Endothelial cell of umbilical vein (primary cell): ENCODE results near the gene SCN5A. TPM values are rescaled to one million over a fixed set of nuclear protein-coding genes. Genes with fewer than 3 reads are reported as not detected.

Experiments
- BruUV-seq: library from RNA; stranded (reverse); fragments of 400-500 nt; replicated peaks from 2 replicates; lab custom pipeline; 2021; lab: Mats Ljungman, UMichigan
- CTCF ChIA-PET: fragments of 300-600, 350-600 bp; sonication (Branson Sonifier 250); formaldehyde crosslinking; loops from one replicate; lab custom pipeline; 2021; ENCODE audit warnings: antibody characterized with exemption, inconsistent platforms; lab: Charles Lee
- POLR2A ChIA-PET: fragments of 300-600, 350-600 bp; sonication (Branson Sonifier 250); formaldehyde crosslinking; loops from one replicate; lab custom pipeline; 2021; ENCODE audit warnings: antibody characterized with exemption, inconsistent platforms; lab: Charles Lee
- DNase-seq: peaks from one replicate; pipeline ENCODE4 v3.0.0-alpha.2; 2011; ENCODE audit warnings: low read depth, low spot score
- FAIRE-seq: peaks from 2 replicates; lab custom pipeline; 2011; peaks lifted over from hg19 to GRCh38; lab: Jason Lieb, UNC
- H2AFZ ChIP-seq: 2 replicates; pipeline ENCODE4 v1.6.0; 2012; ENCODE audit warnings: low read depth, low read length, control low read depth, inconsistent platforms
- H3K27ac ChIP-seq: 2 replicates; pipeline ENCODE4 v1.5.1; 2011; ENCODE audit warnings: low read depth, mild to moderate bottlenecking, control low read depth, low read length, moderate library complexity; ENCODE audit not compliant: insufficient read depth
- H3K27me3 ChIP-seq, 2 experiments: 2 replicates each; pipeline versions ENCODE4 v1.6.0 to v1.6.1; 2011; ENCODE audit warnings: low read length in 2 of 2, mixed read lengths in 1 of 2; ENCODE audit not compliant: control insufficient read depth in 2 of 2, insufficient read depth in 2 of 2
- H3K36me3 ChIP-seq, 2 experiments: 2 replicates in 1 of 2; 3 replicates in 1 of 2; pipeline ENCODE4 v1.5.1; 2011; ENCODE audit warnings: low read length in 2 of 2, mild to moderate bottlenecking in 1 of 2, moderate library complexity in 1 of 2; ENCODE audit not compliant: control insufficient read depth in 2 of 2, insufficient read depth in 2 of 2; ENCODE audit errors: extremely low read depth in 1 of 2
- H3K4me1 ChIP-seq: 3 replicates; pipeline ENCODE4 v1.5.1; 2011; ENCODE audit warnings: mild to moderate bottlenecking, low read length; ENCODE audit not compliant: control insufficient read depth, insufficient read depth; ENCODE audit errors: extremely low read depth
- H3K4me2 ChIP-seq: 2 replicates; pipeline ENCODE4 v1.6.1; 2011; ENCODE audit warnings: low read length, control low read depth, mixed read lengths; ENCODE audit not compliant: insufficient read depth
- H3K4me3 ChIP-seq, 3 experiments: fragments of 200-600 bp in 1 of 3; sonication (generic), shearing (Covaris generic) in 1 of 3; replicated peaks in 1 of 3; 2 replicates each; pipeline ENCODE4 v1.5.1; 2011 to 2016; ENCODE audit warnings: control low read depth in 3 of 3, low read length in 3 of 3, mild to moderate bottlenecking in 2 of 3, inconsistent platforms in 1 of 3, low read depth in 1 of 3, moderate library complexity in 1 of 3; ENCODE audit not compliant: insufficient read depth in 1 of 3
- H3K79me2 ChIP-seq: 2 replicates; pipeline ENCODE4 v1.6.0; 2012; ENCODE audit warnings: low read length, inconsistent platforms; ENCODE audit not compliant: control insufficient read depth, insufficient read depth
- H3K9ac ChIP-seq: replicated peaks from 2 replicates; pipeline ENCODE3; 2011; ENCODE audit warnings: low read length, control low read depth; ENCODE audit not compliant: insufficient read depth; ENCODE audit errors: extremely low read depth
- H3K9me1 ChIP-seq: replicated peaks from 3 replicates; pipeline ENCODE4 v1.6.0; 2011; ENCODE audit warnings: mild to moderate bottlenecking, low read length; ENCODE audit not compliant: control insufficient read depth, insufficient read depth; ENCODE audit errors: extremely low read depth
- H3K9me3 ChIP-seq: replicated peaks from 2 replicates; pipeline ENCODE4 v1.5.1; 2012; ENCODE audit warnings: low read length, inconsistent platforms; ENCODE audit not compliant: control insufficient read depth, insufficient read depth
- H4K20me1 ChIP-seq: replicated peaks from 2 replicates; pipeline ENCODE3; 2011; ENCODE audit warnings: mild to moderate bottlenecking, low read length; ENCODE audit not compliant: control insufficient read depth, insufficient read depth; ENCODE audit errors: extremely low read depth
- CTCF ChIP-seq, 2 donors: IDR thresholded peaks; 1 replicate in 1 of 2; 2 replicates in 1 of 2; pipeline ENCODE4 v1.5.1; 2011; ENCODE audit warnings: low read length in 2 of 2, mild to moderate bottlenecking in 2 of 2, moderate library complexity in 2 of 2, control low read depth in 1 of 2, inconsistent platforms in 1 of 2, low read depth in 1 of 2; ENCODE audit not compliant: insufficient read depth in 1 of 2; ENCODE audit errors: extremely low read depth in 1 of 2
- EZH2 ChIP-seq: IDR thresholded peaks from 2 replicates; pipeline ENCODE4 v1.6.1; 2012; ENCODE audit warnings: borderline replicate concordance, low read depth, mild to moderate bottlenecking, moderate library complexity, low read length, inconsistent platforms; ENCODE audit not compliant: severe bottlenecking
- FOS ChIP-seq: IDR thresholded peaks from 2 replicates; pipeline ENCODE4 v1.6.1; 2011; ENCODE audit warnings: mild to moderate bottlenecking, low read length, moderate library complexity, borderline replicate concordance; ENCODE audit not compliant: insufficient read depth
- GATA2 ChIP-seq: IDR thresholded peaks from 2 replicates; pipeline ENCODE4 v1.7.0; 2011; ENCODE audit warnings: low read depth, mild to moderate bottlenecking, moderate library complexity, mixed read lengths, low read length; ENCODE audit not compliant: insufficient read length, insufficient read depth
- JUN ChIP-seq: IDR thresholded peaks from 2 replicates; pipeline ENCODE4 v1.6.1; 2011; ENCODE audit warnings: borderline replicate concordance, low read depth; ENCODE audit not compliant: insufficient read length, insufficient read depth
- MAX ChIP-seq: IDR thresholded peaks from 2 replicates; pipeline ENCODE4 v1.6.1; 2011; ENCODE audit not compliant: insufficient read depth, insufficient read length
- MYC ChIP-seq: IDR thresholded peaks from one replicate; pipeline ENCODE4 v1.6.1; 2011; ENCODE audit warnings: mild to moderate bottlenecking, low read depth, low read length
- POLR2A ChIP-seq: IDR thresholded peaks from 2 replicates; pipeline ENCODE4 v1.6.1; 2012; ENCODE audit warnings: low read depth, mild to moderate bottlenecking, control low read depth, low read length
- POLR2AphosphoS5 ChIP-seq: IDR thresholded peaks from 2 replicates; pipeline ENCODE4 v1.6.1; 2012; ENCODE audit warnings: low read depth, mild to moderate bottlenecking, control low read depth, low read length, moderate library complexity; ENCODE audit not compliant: insufficient read depth
- dilution Hi-C: fragments of 300-500 bp; cut with MboI; formaldehyde crosslinking; loops from one replicate; pipeline ENCODE4 v1.15.0; 2019; ENCODE audit warnings: low sequenced_read_pairs; ENCODE audit not compliant: extremely low pct_ligation_motif_present
- intact Hi-C: fragments of 100-400 bp; cut with micrococcal nuclease; formaldehyde crosslinking; loops from one replicate; pipeline ENCODE4 v1.10.0; 2022
- polyA plus RNA-seq, 4 experiments: library from polyadenylated mRNA; depleted of rRNA in 3 of 4; stranded (reverse) in 3 of 4; unstranded in 1 of 4; fragments of >200 nt; gene quantifications; 2 replicates each; pipeline versions ENCODE4 v1.2.1 to v1.2.3, GENCODE V29; 2011 to 2012; ENCODE audit warnings: missing spikeins in 1 of 4
- total RNA-seq: library from RNA; stranded (reverse); gene quantifications from 2 replicates; pipeline ENCODE4 v1.2.3, GENCODE V29; 2021

Gene SCN5A
- total and polyA plus RNA-seq, 2 donors (not counting 3 experiments of a cell fraction or from before 2014, with no cell fraction given) = 2.7 to 20.0 TPM

DNA sequence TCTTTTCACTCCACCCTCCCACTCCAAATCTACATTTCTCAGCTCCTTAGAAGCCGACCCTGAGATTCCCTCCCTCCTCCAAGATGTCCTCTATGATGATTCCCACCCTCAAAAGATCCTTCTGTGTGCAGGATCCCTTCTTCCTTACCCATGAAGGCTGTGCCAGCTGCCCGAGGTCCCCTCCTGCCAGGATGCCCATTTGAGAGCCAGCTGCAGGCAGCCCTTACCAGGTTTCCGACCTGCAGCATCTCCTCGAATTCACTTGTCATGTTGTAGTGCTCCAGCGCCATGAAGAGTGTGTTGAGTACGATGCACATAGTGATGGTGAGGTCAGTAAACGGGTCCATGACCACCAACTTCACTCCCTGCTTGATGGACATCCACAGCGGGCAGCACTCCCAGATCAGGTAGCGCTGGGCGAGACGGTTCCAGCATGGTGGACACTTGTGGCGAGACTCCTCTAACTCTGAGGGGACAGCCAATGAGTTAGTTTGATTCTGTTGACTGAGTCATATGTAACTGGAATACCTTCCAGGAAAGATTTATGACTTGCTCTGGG is 51.9 kb downstream of the SCN5A start:
- DNase-seq (no peak), FAIRE-seq (no peak)
- no peak overlapping the region for H2AFZ ChIP-seq
- H3K79me2 ChIP-seq = no peaks in the 10 kb centered on the region
- no peaks in the 10 kb centered on the region for H3K9me1 ChIP-seq
- H3K27ac ChIP-seq = no peak overlapping the region
- intact Hi-C loops (no loop called here), dilution Hi-C loops (no loop called here)
- no peak overlapping the region for H3K4me3 ChIP-seq
- H3K4me2 ChIP-seq = no peak overlapping the region
- no peaks in the 10 kb centered on the region for H4K20me1 ChIP-seq
- no peaks in the 10 kb centered on the region for H3K4me1 ChIP-seq
- H3K36me3 ChIP-seq = no peaks in the 10 kb centered on the region
- ChIA-PET POLR2A (no interaction called here), CTCF (no interaction called here)
- no peak overlapping the region for H3K9ac ChIP-seq
- BruUV-seq = no TSS peak
- H3K9me3 ChIP-seq = no peaks in the 10 kb centered on the region
- H3K27me3 ChIP-seq = no peaks in the 10 kb centered on the region
- no peak for TF ChIP-seq MAX
- no peak for TF ChIP-seq FOS
- TF ChIP-seq CTCF (IDR thresholded peaks at IDR 0.05; ENCODE audit: extremely low read depth in 1 of 2, insufficient read depth in 1 of 2, low read depth in 1 of 2, low read length in 2 of 2) = no peak
- no peak for TF ChIP-seq MYC
- no peak for TF ChIP-seq EZH2
- no peak for TF ChIP-seq GATA2
- TF ChIP-seq JUN = no peak
- TF ChIP-seq POLR2A = no peak
- TF ChIP-seq POLR2AphosphoS5 = no peak
